Karpas-422 (cell line): ENCODE measurements around the gene RNF212. TPM values are rescaled to one million over a fixed set of nuclear protein-coding genes. Genes with fewer than 3 reads are reported as not detected.

Experiments used
- DNase-seq: peaks from one replicate; pipeline ENCODE4 v3.0.0-alpha.2; 2015
- H2AFZ ChIP-seq: fragments of 200-600 bp; sonication (generic); 2 replicates; pipeline ENCODE4 v1.6.1; 2014; ENCODE audit warnings: antibody characterized with exemption, low read length, mixed read lengths
- H3K27ac ChIP-seq: fragments of 200-600 bp; sonication (generic); 2 replicates; pipeline ENCODE4 v1.5.1; 2014; ENCODE audit warnings: mild to moderate bottlenecking, low read length, moderate library complexity
- H3K27me3 ChIP-seq: fragments of 200-600 bp; sonication (generic); 2 replicates; pipeline ENCODE4 v1.6.1; 2014; ENCODE audit warnings: low read length, mixed read lengths
- H3K36me3 ChIP-seq: fragments of 200-600 bp; sonication (generic); 2 replicates; pipeline ENCODE4 v1.6.1; 2014; ENCODE audit warnings: low read length, mixed read lengths; ENCODE audit not compliant: insufficient read depth
- H3K4me1 ChIP-seq: fragments of 200-600 bp; sonication (generic); 2 replicates; pipeline ENCODE4 v1.6.1; 2014; ENCODE audit warnings: mild to moderate bottlenecking, low read length, mixed read lengths
- H3K4me2 ChIP-seq: fragments of 200-600 bp; sonication (generic); 2 replicates; pipeline ENCODE4 v1.6.1; 2014; ENCODE audit warnings: low read length, low read depth, mild to moderate bottlenecking; ENCODE audit not compliant: poor library complexity, severe bottlenecking
- H3K4me3 ChIP-seq: fragments of 200-600 bp; sonication (generic); 2 replicates; pipeline ENCODE4 v1.5.1; 2014; ENCODE audit warnings: mild to moderate bottlenecking, antibody characterized with exemption, low read length, mixed read lengths
- H3K79me2 ChIP-seq: fragments of 200-600 bp; sonication (generic); 2 replicates; pipeline ENCODE4 v1.6.1; 2014; ENCODE audit warnings: mild to moderate bottlenecking, low read length, mixed read lengths
- H3K9ac ChIP-seq: fragments of 200-600 bp; sonication (generic); 2 replicates; pipeline ENCODE4 v1.6.0; 2014; ENCODE audit warnings: low read length
- H3K9me2 ChIP-seq: fragments of 200-600 bp; sonication (generic), shearing (Covaris generic); replicated peaks from 2 replicates; pipeline ENCODE4 v1.6.0; 2014; ENCODE audit warnings: mild to moderate bottlenecking, low read length, moderate library complexity; ENCODE audit not compliant: insufficient read depth
- H3K9me3 ChIP-seq: fragments of 300-700, 200-600 bp; sonication (generic); 2 replicates; pipeline ENCODE4 v1.6.1; 2014; ENCODE audit warnings: low read length, mixed read lengths
- H4K20me1 ChIP-seq: fragments of 200-600 bp; sonication (generic); 2 replicates; pipeline ENCODE4 v1.6.1; 2014; ENCODE audit warnings: mild to moderate bottlenecking, antibody characterized with exemption, low read length, low read depth; ENCODE audit not compliant: insufficient read depth
- total RNA-seq: library from RNA; depleted of rRNA; stranded (reverse); fragments of >200 nt; shearing (Covaris generic); gene quantifications from 2 replicates; pipeline ENCODE4 v1.2.3, GENCODE V29; 2014; ENCODE audit warnings: low replicate concordance

Gene RNF212
- total RNA-seq, 1 experiment from 2014 or later = not detected

DNA sequence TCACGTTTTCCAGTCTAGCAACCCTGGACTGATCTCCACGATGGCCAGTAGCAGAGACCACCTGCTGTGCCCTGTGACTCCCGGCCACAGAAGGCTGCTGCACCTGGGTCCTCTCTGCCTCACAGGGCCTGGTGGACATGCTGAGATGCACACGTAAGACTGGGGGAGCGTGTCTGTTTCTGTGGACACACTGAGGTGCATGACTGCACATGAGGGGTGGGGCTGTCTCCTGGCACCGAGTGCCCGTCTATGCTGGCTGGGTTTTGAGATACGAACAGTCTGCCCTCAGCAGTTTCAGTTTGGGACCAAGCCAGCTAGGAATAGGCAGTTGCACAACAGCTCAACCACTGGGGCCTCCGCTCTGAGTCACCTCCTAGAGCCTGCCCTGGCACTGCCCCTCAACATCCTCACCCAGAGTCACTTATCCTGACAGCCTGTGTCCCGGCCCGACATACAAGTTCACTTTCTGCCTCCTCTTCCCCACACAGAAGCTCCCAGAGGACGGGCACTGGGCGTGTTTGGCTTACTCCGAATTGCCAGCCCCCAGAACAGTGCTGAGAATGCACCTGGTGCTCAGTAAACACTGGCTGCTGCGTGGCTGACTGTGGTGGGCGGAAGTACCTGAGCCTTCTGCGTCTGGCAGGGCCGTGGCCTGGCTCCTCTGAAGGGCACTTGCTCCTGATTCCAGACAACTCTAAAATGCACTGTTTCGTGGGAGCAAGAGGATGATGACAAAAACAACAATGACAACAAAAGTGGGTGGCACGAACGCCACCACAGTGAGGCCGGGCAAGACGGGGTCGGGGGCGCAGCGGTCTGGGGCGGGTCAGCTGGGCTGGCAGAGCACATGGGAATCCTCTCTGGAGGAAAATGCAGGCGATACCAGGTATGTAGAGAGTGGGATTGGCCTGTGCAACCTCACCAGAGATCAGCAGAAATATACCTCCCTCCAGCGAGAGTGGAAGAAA lies 30.9 kb downstream of the RNF212 start:
- Histone ChIP-seq H3K9me3 (no peaks in the 10 kb centered on the region; the same call in 1 of the 2 replicates), H3K36me3 (no peaks in the 10 kb centered on the region), H3K27me3 (0 out of 2 replicates have a peak, but pooled peaks cover 2% of the 10 kb centered on the region), H4K20me1 (no peaks in the 10 kb centered on the region), H3K4me3 (no peak overlapping the region), H3K9ac (0 out of 2 replicates have a peak overlapping the region, but pooled peaks have one; percentile 18), H3K9me2 (no peaks in the 10 kb centered on the region), H3K4me2 (peak overlapping the region; percentile 32), H3K27ac (no peak overlapping the region), H3K79me2 (no peaks in the 10 kb centered on the region), H3K4me1 (peaks cover 27% of the 10 kb centered on the region), H2AFZ (no peak overlapping the region)
- DNase-seq = peak; percentile 42

GRCh38 chr4:1081689-1082040 lies 31.7 kb downstream of the RNF212 start:
- no peak for DNase-seq
- H3K36me3 ChIP-seq = no peaks in the 10 kb centered on the region
- H2AFZ ChIP-seq = no peak overlapping the region
- no peaks in the 10 kb centered on the region; the same call in 1 of the 2 replicates for H3K9me3 ChIP-seq
- no peak overlapping the region for H3K9ac ChIP-seq
- H3K4me2 ChIP-seq = no peak overlapping the region
- H3K79me2 ChIP-seq = no peaks in the 10 kb centered on the region
- no peaks in the 10 kb centered on the region for H4K20me1 ChIP-seq
- peaks cover 27% of the 10 kb centered on the region for H3K4me1 ChIP-seq
- H3K4me3 ChIP-seq = no peak overlapping the region
- no peaks in the 10 kb centered on the region for H3K9me2 ChIP-seq
- 0 out of 2 replicates have a peak, but pooled peaks cover 2% of the 10 kb centered on the region for H3K27me3 ChIP-seq
- no peak overlapping the region for H3K27ac ChIP-seq

GRCh38 chr4:1080961-1081688 lies 32.2 kb downstream of the RNF212 start:
- no peak overlapping the region for H3K27ac ChIP-seq
- peak overlapping the region; percentile 33 for H3K4me2 ChIP-seq
- H3K27me3 ChIP-seq = 0 out of 2 replicates have a peak, but pooled peaks cover 2% of the 10 kb centered on the region
- H2AFZ ChIP-seq = peak overlapping the region; percentile 85; the same call in 1 of the 2 replicates
- no peaks in the 10 kb centered on the region for H3K36me3 ChIP-seq
- no peaks in the 10 kb centered on the region for H4K20me1 ChIP-seq
- H3K4me3 ChIP-seq = peak overlapping the region; percentile 40; the same call in 1 of the 2 replicates
- peak overlapping the region; percentile 39; the same call in 1 of the 2 replicates for H3K9ac ChIP-seq
- peak; percentile 71 for DNase-seq
- H3K4me1 ChIP-seq = peaks cover 25% of the 10 kb centered on the region
- no peaks in the 10 kb centered on the region for H3K9me2 ChIP-seq
- H3K9me3 ChIP-seq = no peaks in the 10 kb centered on the region; the same call in 1 of the 2 replicates
- H3K79me2 ChIP-seq = no peaks in the 10 kb centered on the region

GRCh38 chr4:1080432-1080831 lies 32.9 kb downstream of the RNF212 start:
- no peak for DNase-seq
- peak overlapping the region; percentile 85; the same call in 1 of the 2 replicates for H2AFZ ChIP-seq
- 0 out of 2 replicates have a peak, but pooled peaks cover 2% of the 10 kb centered on the region for H3K27me3 ChIP-seq
- peaks cover 18% of the 10 kb centered on the region for H3K4me1 ChIP-seq
- H3K9me2 ChIP-seq = no peaks in the 10 kb centered on the region
- H3K9ac ChIP-seq = peak overlapping the region; percentile 39; the same call in 1 of the 2 replicates
- H3K4me2 ChIP-seq = peak overlapping the region; percentile 33
- no peaks in the 10 kb centered on the region for H4K20me1 ChIP-seq
- no peak overlapping the region for H3K27ac ChIP-seq
- H3K36me3 ChIP-seq = no peaks in the 10 kb centered on the region
- H3K79me2 ChIP-seq = no peaks in the 10 kb centered on the region
- no peaks in the 10 kb centered on the region; the same call in 1 of the 2 replicates for H3K9me3 ChIP-seq
- peak overlapping the region; percentile 40; the same call in 1 of the 2 replicates for H3K4me3 ChIP-seq

- Histone ChIP-seq H3K9me2 (no peaks in the 10 kb centered on the region), H3K4me3 (no peak overlapping the region), H3K9ac (no peak overlapping the region), H3K4me2 (no peak overlapping the region), H3K27me3 (0 out of 2 replicates have a peak, but pooled peaks cover 2% of the 10 kb centered on the region), H3K9me3 (no peaks in the 10 kb centered on the region), H3K27ac (no peak overlapping the region), H3K79me2 (no peaks in the 10 kb centered on the region), H4K20me1 (no peaks in the 10 kb centered on the region), H2AFZ (no peak overlapping the region), H3K4me1 (peaks cover 18% of the 10 kb centered on the region), H3K36me3 (no peaks in the 10 kb centered on the region)
- DNase-seq = no peak
Observed at GRCh38 chr4:1079711-1080265, 33.6 kb downstream of the RNF212 start.

GRCh38 chr4:1078490-1078889 lies 34.9 kb downstream of the RNF212 start:
- no peak overlapping the region for H3K27ac ChIP-seq
- no peaks in the 10 kb centered on the region for H3K9me2 ChIP-seq
- 0 out of 2 replicates have a peak, but pooled peaks cover 2% of the 10 kb centered on the region for H3K27me3 ChIP-seq
- no peak overlapping the region for H2AFZ ChIP-seq
- DNase-seq = no peak
- H3K36me3 ChIP-seq = no peaks in the 10 kb centered on the region
- no peak overlapping the region for H3K4me3 ChIP-seq
- H3K9ac ChIP-seq = no peak overlapping the region
- peaks cover 18% of the 10 kb centered on the region for H3K4me1 ChIP-seq
- no peak overlapping the region for H3K4me2 ChIP-seq
- no peaks in the 10 kb centered on the region for H3K9me3 ChIP-seq
- no peaks in the 10 kb centered on the region for H4K20me1 ChIP-seq
- H3K79me2 ChIP-seq = no peaks in the 10 kb centered on the region

- Histone ChIP-seq H3K79me2 (no peaks in the 10 kb centered on the region), H2AFZ (no peak overlapping the region), H3K36me3 (no peaks in the 10 kb centered on the region), H3K27me3 (0 out of 2 replicates have a peak, but pooled peaks cover 2% of the 10 kb centered on the region), H3K27ac (no peak overlapping the region), H4K20me1 (no peaks in the 10 kb centered on the region), H3K9me3 (no peaks in the 10 kb centered on the region), H3K4me2 (no peak overlapping the region), H3K9me2 (no peaks in the 10 kb centered on the region), H3K9ac (no peak overlapping the region), H3K4me3 (no peak overlapping the region), H3K4me1 (peaks cover 21% of the 10 kb centered on the region)
- DNase-seq = no peak
Observed at GRCh38 chr4:1077711-1078477, 35.5 kb downstream of the RNF212 start.
